Right atrium auricular region (tissue), 2 donors: ENCODE results near the gene MSANTD3. TPM values are rescaled to one million over a fixed set of nuclear protein-coding genes. Genes with fewer than 3 reads are reported as not detected.

ENCODE experiments used
- DNase-seq: peaks from one replicate; pipeline ENCODE4 v3.0.0-alpha.2; 2019; ENCODE audit warnings: low spot score
- H3K27ac ChIP-seq, 2 donors: fragments of 200-600 bp; sonication (generic); 1 replicate in 1 of 2; 2 replicates in 1 of 2; pipeline ENCODE4 v1.5.1; 2016 to 2019
- H3K27me3 ChIP-seq, 2 donors: fragments of 200-600 bp; sonication (generic); one replicate each; pipeline versions ENCODE4 v1.5.1 to v1.6.0; 2017 to 2019
- H3K36me3 ChIP-seq: fragments of 200-600 bp; sonication (generic); one replicate; pipeline ENCODE4 v1.5.1; 2016
- H3K4me1 ChIP-seq, 2 donors: fragments of 200-600 bp; sonication (generic); one replicate each; pipeline versions ENCODE4 v1.5.1 to v1.6.0; 2017 to 2019
- H3K4me3 ChIP-seq, 2 donors: fragments of 200-600 bp; sonication (generic); 1 replicate in 1 of 2; 2 replicates in 1 of 2; pipeline ENCODE4 v1.5.1; 2017 to 2019; ENCODE audit warnings: mild to moderate bottlenecking in 1 of 2, moderate library complexity in 1 of 2
- H3K9me3 ChIP-seq, 2 donors: fragments of 200-600 bp; sonication (generic); one replicate each; pipeline ENCODE4 v1.5.1; 2019
- total RNA-seq, 2 donors: library from RNA; depleted of rRNA; stranded (reverse); fragments of >200 nt; gene quantifications; one replicate each; pipeline ENCODE4 v1.1.0, GENCODE V29; 2016
- TF ChIP-seq, protein P1 (sequence below), 2 donors: fragments of 200-600 bp; sonication (generic); IDR thresholded peaks; one replicate each; pipeline ENCODE4 v1.5.1; 2019; ENCODE audit warnings: antibody characterized with exemption in 2 of 2

The MSANTD3 gene
- total RNA-seq, 2 donors from 2014 or later = 20.9 to 29.3 TPM

DNA sequence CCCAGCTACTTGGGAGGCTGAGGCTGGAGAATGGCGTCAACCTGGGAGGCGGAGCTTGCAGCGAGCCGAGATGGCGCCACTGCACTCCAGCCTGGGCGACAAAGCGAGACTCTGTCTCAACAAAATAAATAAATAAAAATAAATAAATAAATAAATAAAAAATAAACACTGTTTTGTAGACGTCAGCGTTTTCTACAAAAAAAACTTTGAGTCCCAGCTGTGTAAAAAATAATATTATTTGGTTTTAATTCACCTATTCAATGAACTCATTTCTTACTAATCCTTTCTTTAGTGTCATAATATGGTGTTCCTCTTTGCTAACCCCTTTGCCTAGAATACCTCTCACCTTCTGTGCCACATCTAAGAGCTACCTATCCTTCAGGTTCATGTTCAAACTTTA, 30.2 kb upstream of the MSANTD3 start:
- Histone ChIP-seq H3K27me3 (no peaks in the 10 kb centered on the region), H3K27ac (no peak overlapping the region), H3K36me3 (no peaks in the 10 kb centered on the region), H3K9me3 (no peaks in the 10 kb centered on the region), H3K4me3 (no peak overlapping the region), H3K4me1 (no peaks in the 10 kb centered on the region)
- TF ChIP-seq, protein P1, sequence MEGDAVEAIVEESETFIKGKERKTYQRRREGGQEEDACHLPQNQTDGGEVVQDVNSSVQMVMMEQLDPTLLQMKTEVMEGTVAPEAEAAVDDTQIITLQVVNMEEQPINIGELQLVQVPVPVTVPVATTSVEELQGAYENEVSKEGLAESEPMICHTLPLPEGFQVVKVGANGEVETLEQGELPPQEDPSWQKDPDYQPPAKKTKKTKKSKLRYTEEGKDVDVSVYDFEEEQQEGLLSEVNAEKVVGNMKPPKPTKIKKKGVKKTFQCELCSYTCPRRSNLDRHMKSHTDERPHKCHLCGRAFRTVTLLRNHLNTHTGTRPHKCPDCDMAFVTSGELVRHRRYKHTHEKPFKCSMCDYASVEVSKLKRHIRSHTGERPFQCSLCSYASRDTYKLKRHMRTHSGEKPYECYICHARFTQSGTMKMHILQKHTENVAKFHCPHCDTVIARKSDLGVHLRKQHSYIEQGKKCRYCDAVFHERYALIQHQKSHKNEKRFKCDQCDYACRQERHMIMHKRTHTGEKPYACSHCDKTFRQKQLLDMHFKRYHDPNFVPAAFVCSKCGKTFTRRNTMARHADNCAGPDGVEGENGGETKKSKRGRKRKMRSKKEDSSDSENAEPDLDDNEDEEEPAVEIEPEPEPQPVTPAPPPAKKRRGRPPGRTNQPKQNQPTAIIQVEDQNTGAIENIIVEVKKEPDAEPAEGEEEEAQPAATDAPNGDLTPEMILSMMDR (IDR thresholded peaks at IDR 0.05) = no peak
- no peak for DNase-seq

DNA sequence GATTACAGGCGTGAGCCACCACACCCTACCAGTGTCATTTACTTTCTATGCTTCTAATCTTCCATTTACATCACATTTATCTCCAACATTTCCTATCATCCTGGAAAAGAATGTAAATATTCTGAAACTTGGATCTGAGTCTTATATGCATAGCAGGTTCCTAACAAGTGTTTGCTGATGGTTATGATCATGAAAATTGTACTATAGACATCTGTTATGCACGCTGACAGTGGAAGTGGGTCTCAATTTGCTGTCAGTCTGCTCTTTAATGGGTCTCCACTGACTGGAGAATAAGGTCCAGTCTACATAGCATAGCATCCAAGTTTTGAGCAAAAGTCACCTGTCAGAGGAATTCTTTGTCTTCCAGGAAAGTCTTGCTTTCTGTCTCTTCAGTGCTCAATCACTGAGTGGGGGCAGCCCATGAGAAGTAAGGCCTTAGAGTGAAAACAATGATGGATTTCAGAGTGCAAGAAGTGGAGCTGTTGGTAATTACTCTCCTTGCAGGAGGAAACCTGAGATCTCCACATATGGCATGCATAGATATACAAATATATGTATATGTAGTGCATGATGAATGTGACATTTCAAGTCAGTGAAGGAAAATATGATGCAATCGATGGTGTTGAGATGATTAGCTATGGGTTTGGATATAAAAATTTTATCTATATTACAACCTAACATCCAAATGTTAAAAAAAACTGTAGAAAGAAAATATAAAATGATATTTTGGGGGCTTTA, 29.2 kb upstream of the MSANTD3 start:
- Histone ChIP-seq H3K36me3 (no peaks in the 10 kb centered on the region), H3K27me3 (no peaks in the 10 kb centered on the region), H3K4me1 (no peaks in the 10 kb centered on the region), H3K4me3 (no peak overlapping the region), H3K9me3 (no peaks in the 10 kb centered on the region), H3K27ac (no peak overlapping the region)
- TF ChIP-seq, protein P1 (IDR thresholded peaks at IDR 0.05) = no peak
- DNase-seq = no peak

DNA sequence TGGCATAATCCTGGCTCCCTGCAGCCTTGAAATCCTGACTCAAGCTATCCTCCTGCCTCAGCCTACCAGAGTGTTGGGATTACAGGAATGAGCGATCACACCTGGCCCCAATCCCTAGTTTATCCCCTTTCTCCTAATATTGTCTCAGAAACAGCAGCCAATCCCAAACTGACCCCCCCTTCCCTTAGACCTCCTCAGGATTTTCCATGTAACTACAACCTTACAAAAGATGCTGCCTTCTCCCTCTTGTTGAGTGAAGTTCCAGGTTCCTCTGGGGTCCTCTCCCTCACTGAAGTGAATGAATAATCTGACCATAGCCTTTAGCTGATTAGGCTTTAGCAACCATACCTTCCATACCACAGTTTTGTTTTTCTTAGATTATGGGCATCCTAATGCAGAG, 25.9 kb upstream of the MSANTD3 start:
- DNase-seq = no peak
- no peaks in the 10 kb centered on the region for H3K36me3 ChIP-seq
- no peaks in the 10 kb centered on the region for H3K9me3 ChIP-seq
- no peak overlapping the region for H3K4me3 ChIP-seq
- H3K4me1 ChIP-seq = no peaks in the 10 kb centered on the region
- H3K27me3 ChIP-seq = no peaks in the 10 kb centered on the region
- TF ChIP-seq, protein P1 (IDR thresholded peaks at IDR 0.05) = no peak
- no peak overlapping the region for H3K27ac ChIP-seq

DNA sequence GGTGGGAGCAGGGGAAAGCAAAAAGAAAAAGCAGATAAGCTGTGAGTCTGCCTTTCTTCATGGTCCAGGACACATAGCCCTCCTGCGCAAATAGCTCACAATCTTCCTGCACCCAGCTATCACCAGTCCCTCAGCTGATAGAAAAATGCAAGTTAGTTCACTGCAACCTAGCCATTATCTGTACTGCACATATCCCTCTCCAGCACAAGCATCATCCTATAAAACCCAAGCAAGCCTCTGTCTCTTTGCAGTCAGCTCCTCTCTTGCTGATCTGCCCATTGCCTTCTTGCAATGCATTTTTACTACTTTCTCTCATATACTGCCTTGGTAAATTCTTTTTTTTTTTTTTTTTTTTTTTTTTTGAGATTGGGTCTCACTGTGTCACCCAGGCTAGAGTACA, 20.0 kb upstream of the MSANTD3 start:
- Histone ChIP-seq H3K9me3 (no peaks in the 10 kb centered on the region), H3K27me3 (no peaks in the 10 kb centered on the region), H3K4me3 (no peak overlapping the region), H3K36me3 (no peaks in the 10 kb centered on the region), H3K27ac (no peak overlapping the region), H3K4me1 (peaks cover 0 to 6% of the 10 kb centered on the region in 2 donors)
- DNase-seq = no peak
- TF ChIP-seq, protein P1 (IDR thresholded peaks at IDR 0.05) = no peak

DNA sequence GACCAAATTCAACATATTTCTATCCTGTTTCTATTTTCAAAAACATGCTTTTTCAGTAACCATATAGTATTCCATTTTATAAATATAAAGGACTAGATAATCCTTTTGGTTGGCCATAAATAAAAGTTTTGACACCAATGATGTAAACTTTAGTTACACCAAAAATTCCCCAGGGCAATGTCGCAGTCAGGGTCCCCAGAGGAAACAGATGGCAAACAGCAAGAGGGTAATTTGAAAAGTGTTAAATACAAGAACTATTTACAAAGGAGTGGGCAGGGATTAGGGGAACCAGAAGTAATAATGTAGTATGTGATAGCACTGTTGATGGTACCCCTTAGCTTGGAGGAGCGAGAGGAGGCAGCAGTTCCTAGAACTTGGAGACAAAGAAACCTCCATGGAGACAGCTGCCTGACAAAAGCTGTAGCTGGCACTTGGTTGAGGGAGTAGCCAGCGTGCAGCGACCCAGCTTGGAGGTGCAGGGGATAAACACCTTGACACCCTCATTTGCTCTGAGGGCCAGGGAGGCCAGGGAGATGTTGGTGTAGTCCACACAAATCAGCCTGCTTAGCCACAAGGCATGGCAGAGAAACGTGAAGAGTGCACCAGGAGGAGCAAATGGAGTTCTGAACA, 18.3 kb upstream of the MSANTD3 start:
- Histone ChIP-seq H3K27ac (no peak overlapping the region), H3K27me3 (no peaks in the 10 kb centered on the region), H3K9me3 (no peaks in the 10 kb centered on the region), H3K36me3 (no peaks in the 10 kb centered on the region), H3K4me1 (peaks cover 0 to 6% of the 10 kb centered on the region in 2 donors), H3K4me3 (no peak overlapping the region)
- TF ChIP-seq, protein P1 (IDR thresholded peaks at IDR 0.05) = no peak
- no peak for DNase-seq
